Measurements from ENCODE around the gene ERVK3-1. TPM values are rescaled to one million over a fixed set of nuclear protein-coding genes. Genes with fewer than 3 reads are reported as not detected.

ERVK3-1 gene
- total RNA-seq, 1 donor from 2014 or later: 36.2 TPM

- Mint-ChIP-seq H3K27ac (ENCODE audit: unreplicated experiment) (no peak overlapping the region), H3K36me3 (ENCODE audit: unreplicated experiment) (peaks cover 66% of the 10 kb centered on the region), H3K27me3 (ENCODE audit: unreplicated experiment) (no peaks in the 10 kb centered on the region), H3K9me3 (ENCODE audit: unreplicated experiment) (peaks cover 8% of the 10 kb centered on the region), H3K4me1 (ENCODE audit: unreplicated experiment) (peaks cover 2% of the 10 kb centered on the region), H3K4me3 (ENCODE audit: unreplicated experiment) (no peak overlapping the region)
- DNase-seq (ENCODE audit: extremely low spot score, unreplicated experiment): no peak
- TF ChIP-seq, protein P1, sequence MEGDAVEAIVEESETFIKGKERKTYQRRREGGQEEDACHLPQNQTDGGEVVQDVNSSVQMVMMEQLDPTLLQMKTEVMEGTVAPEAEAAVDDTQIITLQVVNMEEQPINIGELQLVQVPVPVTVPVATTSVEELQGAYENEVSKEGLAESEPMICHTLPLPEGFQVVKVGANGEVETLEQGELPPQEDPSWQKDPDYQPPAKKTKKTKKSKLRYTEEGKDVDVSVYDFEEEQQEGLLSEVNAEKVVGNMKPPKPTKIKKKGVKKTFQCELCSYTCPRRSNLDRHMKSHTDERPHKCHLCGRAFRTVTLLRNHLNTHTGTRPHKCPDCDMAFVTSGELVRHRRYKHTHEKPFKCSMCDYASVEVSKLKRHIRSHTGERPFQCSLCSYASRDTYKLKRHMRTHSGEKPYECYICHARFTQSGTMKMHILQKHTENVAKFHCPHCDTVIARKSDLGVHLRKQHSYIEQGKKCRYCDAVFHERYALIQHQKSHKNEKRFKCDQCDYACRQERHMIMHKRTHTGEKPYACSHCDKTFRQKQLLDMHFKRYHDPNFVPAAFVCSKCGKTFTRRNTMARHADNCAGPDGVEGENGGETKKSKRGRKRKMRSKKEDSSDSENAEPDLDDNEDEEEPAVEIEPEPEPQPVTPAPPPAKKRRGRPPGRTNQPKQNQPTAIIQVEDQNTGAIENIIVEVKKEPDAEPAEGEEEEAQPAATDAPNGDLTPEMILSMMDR (IDR thresholded peaks at IDR 0.05): no peak
These were observed 6.2 kb downstream of the ERVK3-1 start for GRCh38 chr19:58311345-58311865.

DNA sequence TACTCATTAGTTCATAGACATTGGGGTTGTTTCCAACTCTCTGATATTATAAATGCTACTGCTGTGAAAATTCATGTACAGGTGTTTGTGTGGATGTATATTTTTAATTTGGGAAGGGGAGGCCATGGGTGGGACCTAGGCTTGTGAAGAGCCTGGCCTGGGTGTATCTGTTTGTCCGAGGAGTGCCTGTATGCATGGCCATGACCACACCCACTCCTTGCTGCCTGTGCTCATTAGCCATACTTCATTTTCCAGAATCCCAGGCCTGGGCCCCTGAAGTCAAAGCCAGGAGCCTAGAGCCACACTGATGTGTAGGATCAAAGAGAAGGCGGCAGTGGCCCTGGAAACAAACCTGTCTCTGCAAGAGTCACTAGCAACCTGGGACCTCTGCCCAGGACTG lies 10.4 kb downstream of the ERVK3-1 start:
- no peaks in the 10 kb centered on the region for H3K27me3 Mint-ChIP-seq (ENCODE audit: unreplicated experiment)
- no peak overlapping the region for H3K27ac Mint-ChIP-seq (ENCODE audit: unreplicated experiment)
- H3K36me3 Mint-ChIP-seq (ENCODE audit: unreplicated experiment): peaks cover 39% of the 10 kb centered on the region
- peaks cover 8% of the 10 kb centered on the region for H3K9me3 Mint-ChIP-seq (ENCODE audit: unreplicated experiment)
- no peak overlapping the region for H3K4me3 Mint-ChIP-seq (ENCODE audit: unreplicated experiment)
- DNase-seq (ENCODE audit: extremely low spot score, unreplicated experiment): no peak
- H3K4me1 Mint-ChIP-seq (ENCODE audit: unreplicated experiment): no peaks in the 10 kb centered on the region
- TF ChIP-seq, protein P1 (IDR thresholded peaks at IDR 0.05): no peak

- TF ChIP-seq, protein P1 (IDR thresholded peaks at IDR 0.05): no peak
- Mint-ChIP-seq H3K4me3 (ENCODE audit: unreplicated experiment) (no peak overlapping the region), H3K9me3 (ENCODE audit: unreplicated experiment) (no peaks in the 10 kb centered on the region), H3K27me3 (ENCODE audit: unreplicated experiment) (no peaks in the 10 kb centered on the region), H3K36me3 (ENCODE audit: unreplicated experiment) (peaks cover 23% of the 10 kb centered on the region), H3K27ac (ENCODE audit: unreplicated experiment) (no peak overlapping the region), H3K4me1 (ENCODE audit: unreplicated experiment) (no peaks in the 10 kb centered on the region)
- DNase-seq (ENCODE audit: extremely low spot score, unreplicated experiment): no peak
These were observed 12.4 kb downstream of the ERVK3-1 start for GRCh38 chr19:58317476-58318072.

DNA sequence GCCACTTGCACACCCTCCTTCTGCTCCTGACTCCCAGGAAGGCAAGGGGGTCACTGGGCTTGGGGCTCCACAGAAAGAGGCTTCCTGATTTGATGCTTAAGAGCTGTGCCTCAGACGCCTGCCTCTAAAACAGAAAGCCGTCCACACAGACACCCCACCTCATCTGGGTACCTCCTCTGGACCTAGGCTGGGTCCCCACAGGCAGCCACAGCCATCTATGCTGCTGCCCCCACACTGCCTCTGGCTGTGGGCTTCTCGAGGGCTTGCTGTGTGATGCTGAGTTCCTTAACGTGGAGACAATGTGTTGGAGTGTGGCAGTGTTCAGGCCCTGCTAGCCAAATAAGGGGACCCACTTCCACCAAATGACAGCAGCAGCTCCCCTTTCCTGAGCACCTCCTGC lies 13.1 kb downstream of the ERVK3-1 start:
- Mint-ChIP-seq H3K4me3 (ENCODE audit: unreplicated experiment) (no peak overlapping the region), H3K27ac (ENCODE audit: unreplicated experiment) (no peak overlapping the region), H3K27me3 (ENCODE audit: unreplicated experiment) (no peaks in the 10 kb centered on the region), H3K36me3 (ENCODE audit: unreplicated experiment) (peaks cover 19% of the 10 kb centered on the region), H3K9me3 (ENCODE audit: unreplicated experiment) (no peaks in the 10 kb centered on the region), H3K4me1 (ENCODE audit: unreplicated experiment) (no peaks in the 10 kb centered on the region)
- no peak for DNase-seq (ENCODE audit: extremely low spot score, unreplicated experiment)
- TF ChIP-seq, protein P1 (IDR thresholded peaks at IDR 0.05): no peak

DNA sequence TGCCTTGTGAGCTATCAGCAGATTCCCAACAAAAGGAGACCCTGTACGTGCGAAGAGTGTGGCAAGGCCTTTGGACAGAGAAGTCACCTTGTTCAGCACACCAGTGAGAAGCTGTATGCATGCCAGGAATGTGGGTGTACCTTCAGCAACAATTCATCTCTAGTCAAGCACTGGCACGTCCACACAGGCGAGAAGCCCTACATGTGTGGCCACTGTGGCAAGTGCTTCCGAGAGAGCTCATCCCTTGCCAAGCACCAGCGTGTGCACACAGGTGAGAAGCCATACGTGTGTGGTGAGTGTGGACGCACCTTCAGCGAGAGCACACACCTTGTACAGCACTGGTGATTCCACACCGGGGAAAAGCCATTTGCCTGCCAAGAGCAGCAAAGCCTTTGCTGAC lies 14.1 kb downstream of the ERVK3-1 start:
- peaks cover 11% of the 10 kb centered on the region for H3K36me3 Mint-ChIP-seq (ENCODE audit: unreplicated experiment)
- TF ChIP-seq, protein P1 (IDR thresholded peaks at IDR 0.05): no peak
- no peaks in the 10 kb centered on the region for H3K9me3 Mint-ChIP-seq (ENCODE audit: unreplicated experiment)
- no peak overlapping the region for H3K27ac Mint-ChIP-seq (ENCODE audit: unreplicated experiment)
- H3K4me1 Mint-ChIP-seq (ENCODE audit: unreplicated experiment): no peaks in the 10 kb centered on the region
- DNase-seq (ENCODE audit: extremely low spot score, unreplicated experiment): no peak
- no peaks in the 10 kb centered on the region for H3K27me3 Mint-ChIP-seq (ENCODE audit: unreplicated experiment)
- H3K4me3 Mint-ChIP-seq (ENCODE audit: unreplicated experiment): no peak overlapping the region

Data from osteocyte (in vitro differentiated cells).